Measurements from ENCODE around the gene BICC1. TPM values are rescaled to one million over a fixed set of nuclear protein-coding genes. Genes with fewer than 3 reads are reported as not detected.

Gene BICC1
- total and polyA plus RNA-seq, 12 donors: 4.5 to 25.9 (median 9.8) TPM

GRCh38 chr10:58824396-58824795, 311.7 kb downstream of the BICC1 start:
- DNase-seq: no peak
- 77 to 94% (median 90%) methylated on average over 2 of the region's 2 CpGs for WGBS, 4 donors
- peaks cover 0 to 3% (median 0%) of the 10 kb centered on the region in 3 donors for H3K9me3 ChIP-seq (replicated peaks in 1 of 3)
- intact Hi-C loops (cut with DNase I): no loop called here
- H3K4me3 ChIP-seq: no peak overlapping the region
- no peaks in the 10 kb centered on the region for H3K36me3 ChIP-seq (replicated peaks in 1 of 2)
- H3K27me3 ChIP-seq: no peaks in the 10 kb centered on the region
- TF ChIP-seq POLR2A (IDR thresholded peaks at IDR 0.05) (no peak), CTCF (IDR thresholded peaks at IDR 0.05) (no peak)
- no peak overlapping the region for H3K27ac ChIP-seq
- peaks cover 12 to 29% of the 10 kb centered on the region in 2 donors for H3K4me1 ChIP-seq (replicated peaks in 1 of 2)

- no peak for TF ChIP-seq POLR2A (IDR thresholded peaks at IDR 0.05)
- TF ChIP-seq CTCF (IDR thresholded peaks at IDR 0.05): no peak
- Histone ChIP-seq H3K27me3 (no peaks in the 10 kb centered on the region), H3K36me3 (replicated peaks in 1 of 2) (no peaks in the 10 kb centered on the region), H3K9me3 (replicated peaks in 1 of 3) (peaks cover 0 to 3% (median 0%) of the 10 kb centered on the region in 3 donors), H3K4me3 (no peak overlapping the region), H3K27ac (no peak overlapping the region), H3K4me1 (replicated peaks in 1 of 2) (peaks cover 0 to 16% of the 10 kb centered on the region in 2 donors)
- WGBS, 4 donors: 58 to 78% (median 68%) methylated on average over 6 of the region's 6 CpGs
- intact Hi-C loops (cut with DNase I): no loop called here
- DNase-seq: no peak
These were observed 314.0 kb downstream of the BICC1 start for GRCh38 chr10:58826694-58827093.

GRCh38 chr10:58827381-58827780, 314.7 kb downstream of the BICC1 start:
- no peak overlapping the region for H3K4me3 ChIP-seq
- intact Hi-C loops (cut with DNase I): no loop called here
- peaks cover 0 to 9% of the 10 kb centered on the region in 2 donors for H3K4me1 ChIP-seq (replicated peaks in 1 of 2)
- no peak for TF ChIP-seq POLR2A (IDR thresholded peaks at IDR 0.05)
- no peak for TF ChIP-seq CTCF (IDR thresholded peaks at IDR 0.05)
- no peaks in the 10 kb centered on the region for H3K36me3 ChIP-seq (replicated peaks in 1 of 2)
- no peaks in the 10 kb centered on the region for H3K27me3 ChIP-seq
- no peak for DNase-seq
- 91 to 95% (median 93%) methylated on average over 3 of the region's 3 CpGs for WGBS, 4 donors
- H3K27ac ChIP-seq: no peak overlapping the region
- peaks cover 0 to 3% (median 0%) of the 10 kb centered on the region in 3 donors for H3K9me3 ChIP-seq (replicated peaks in 1 of 3)

GRCh38 chr10:58829839-58830238, 317.2 kb downstream of the BICC1 start:
- Histone ChIP-seq H3K36me3 (replicated peaks in 1 of 2) (no peaks in the 10 kb centered on the region), H3K27ac (no peak overlapping the region), H3K4me3 (no peak overlapping the region), H3K9me3 (replicated peaks in 1 of 3) (peaks cover 0 to 3% (median 0%) of the 10 kb centered on the region in 3 donors), H3K4me1 (replicated peaks in 1 of 2) (peaks cover 8% of the 10 kb centered on the region in 2 donors), H3K27me3 (no peaks in the 10 kb centered on the region)
- DNase-seq: no peak
- no peak for TF ChIP-seq POLR2A (IDR thresholded peaks at IDR 0.05)
- 79 to 95% (median 92%) methylated on average over 5 of the region's 5 CpGs for whole genome bisulfite sequencing, 4 donors
- intact Hi-C loops (cut with DNase I): no loop called here

GRCh38 chr10:58830697-58831096, 318.0 kb downstream of the BICC1 start:
- DNase-seq: no peak
- no peaks in the 10 kb centered on the region for H3K27me3 ChIP-seq
- intact Hi-C loops (cut with DNase I): no loop called here
- H3K4me3 ChIP-seq: no peak overlapping the region
- H3K9me3 ChIP-seq (replicated peaks in 1 of 3): no peaks in the 10 kb centered on the region
- H3K36me3 ChIP-seq (replicated peaks in 1 of 2): no peaks in the 10 kb centered on the region
- H3K27ac ChIP-seq: no peak overlapping the region
- H3K4me1 ChIP-seq (replicated peaks in 1 of 2): peaks cover 8% of the 10 kb centered on the region in 2 donors
- no peak for TF ChIP-seq CTCF (IDR thresholded peaks at IDR 0.05)
- no peak for TF ChIP-seq POLR2A (IDR thresholded peaks at IDR 0.05)
